Activated CD4-positive, CD25-positive, alpha-beta regulatory T cell treated with anti-CD3 and anti-CD28 coated beads, Interleukin-2, amount 50 U/mL, for 16 hours (primary cell): ENCODE measurements around the gene HSP90AB1.

ENCODE experiments used
- DNase-seq: peaks from one replicate; pipeline ENCODE4 v3.0.0-alpha.2; 2020; ENCODE audit warnings: low read depth, low spot score

The HSP90AB1 gene

DNA sequence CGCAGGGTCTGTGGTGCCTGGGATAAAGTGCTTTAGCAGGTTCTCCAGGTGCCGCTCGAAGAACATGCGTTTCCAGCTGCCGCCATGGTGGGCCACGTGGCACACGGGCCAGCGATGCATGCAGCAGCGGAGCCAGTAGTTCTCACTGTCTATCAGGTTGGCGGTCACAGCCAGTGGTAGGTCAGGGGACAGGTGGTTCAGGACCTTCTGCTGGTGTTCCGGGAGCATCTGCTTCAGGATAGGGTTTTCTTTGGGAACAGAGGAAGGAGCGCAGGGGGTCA is 39.3 kb downstream of the HSP90AB1 start:
- DNase-seq: no peak

- DNase-seq: no peak
These were observed 39.8 kb downstream of the HSP90AB1 start for GRCh38 chr6:44286747-44287146.

DNA sequence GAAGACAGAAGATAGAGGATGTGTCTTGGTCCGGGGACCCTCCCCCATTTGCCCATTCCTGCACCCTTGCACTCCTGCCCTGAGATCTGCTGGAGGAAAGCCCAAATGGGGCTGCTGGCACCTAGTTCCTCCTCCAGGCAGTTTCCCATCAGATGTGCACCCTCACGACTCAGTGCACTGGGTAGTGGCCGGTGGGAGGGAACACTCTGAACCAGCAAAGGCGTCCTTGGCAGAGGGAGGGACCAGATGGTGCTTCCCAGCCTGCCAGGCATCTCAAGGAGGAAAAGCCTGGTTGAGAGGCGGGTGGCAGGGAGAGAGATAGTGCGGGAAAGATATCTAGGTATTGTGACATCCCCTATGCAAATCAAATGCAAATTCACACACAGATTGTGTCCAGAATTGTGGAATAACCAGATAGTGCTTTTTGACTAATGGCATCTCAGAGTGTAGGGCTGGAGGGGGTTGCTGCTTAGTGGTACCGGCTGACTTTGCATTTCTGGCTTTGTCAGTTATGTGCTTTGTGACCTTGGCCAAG is 42.9 kb downstream of the HSP90AB1 start:
- DNase-seq: no peak

GRCh38 chr6:44291841-44292240 is 44.9 kb downstream of the HSP90AB1 start:
- DNase-seq: no peak

DNA sequence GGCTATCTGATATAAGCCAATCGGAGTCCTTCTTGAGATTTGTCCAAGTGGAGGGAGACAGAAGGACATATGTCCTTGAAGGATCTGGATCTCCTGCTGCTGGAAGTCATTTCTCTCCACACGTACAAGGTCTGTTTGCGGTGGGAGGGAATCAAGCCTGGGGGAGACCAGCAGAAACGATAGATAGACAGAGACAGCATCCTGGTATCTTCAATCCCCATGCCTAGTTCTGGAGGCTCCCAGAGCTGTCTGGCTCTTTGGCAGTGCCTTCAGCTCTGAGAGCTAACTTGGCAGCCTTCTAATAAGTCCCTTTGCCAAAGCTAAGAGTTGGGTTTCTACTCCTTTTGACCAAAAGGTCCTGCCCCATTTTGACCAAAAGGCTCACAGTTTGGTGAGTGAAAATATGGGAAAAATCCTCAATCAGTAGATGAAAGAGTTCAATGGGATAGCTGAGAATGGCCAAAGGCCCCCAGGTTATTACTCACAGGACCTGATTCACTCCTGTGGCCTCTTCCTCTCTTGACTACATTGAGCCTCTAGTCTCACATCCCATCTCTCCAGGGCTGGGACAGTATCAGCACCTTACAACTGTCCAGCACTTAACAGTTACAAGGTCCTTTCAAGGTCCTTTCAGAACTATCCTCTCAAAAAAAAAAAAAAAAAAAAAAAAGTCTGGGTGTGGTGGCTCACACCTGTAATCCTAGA is 45.9 kb downstream of the HSP90AB1 start:
- no peak for DNase-seq

DNA sequence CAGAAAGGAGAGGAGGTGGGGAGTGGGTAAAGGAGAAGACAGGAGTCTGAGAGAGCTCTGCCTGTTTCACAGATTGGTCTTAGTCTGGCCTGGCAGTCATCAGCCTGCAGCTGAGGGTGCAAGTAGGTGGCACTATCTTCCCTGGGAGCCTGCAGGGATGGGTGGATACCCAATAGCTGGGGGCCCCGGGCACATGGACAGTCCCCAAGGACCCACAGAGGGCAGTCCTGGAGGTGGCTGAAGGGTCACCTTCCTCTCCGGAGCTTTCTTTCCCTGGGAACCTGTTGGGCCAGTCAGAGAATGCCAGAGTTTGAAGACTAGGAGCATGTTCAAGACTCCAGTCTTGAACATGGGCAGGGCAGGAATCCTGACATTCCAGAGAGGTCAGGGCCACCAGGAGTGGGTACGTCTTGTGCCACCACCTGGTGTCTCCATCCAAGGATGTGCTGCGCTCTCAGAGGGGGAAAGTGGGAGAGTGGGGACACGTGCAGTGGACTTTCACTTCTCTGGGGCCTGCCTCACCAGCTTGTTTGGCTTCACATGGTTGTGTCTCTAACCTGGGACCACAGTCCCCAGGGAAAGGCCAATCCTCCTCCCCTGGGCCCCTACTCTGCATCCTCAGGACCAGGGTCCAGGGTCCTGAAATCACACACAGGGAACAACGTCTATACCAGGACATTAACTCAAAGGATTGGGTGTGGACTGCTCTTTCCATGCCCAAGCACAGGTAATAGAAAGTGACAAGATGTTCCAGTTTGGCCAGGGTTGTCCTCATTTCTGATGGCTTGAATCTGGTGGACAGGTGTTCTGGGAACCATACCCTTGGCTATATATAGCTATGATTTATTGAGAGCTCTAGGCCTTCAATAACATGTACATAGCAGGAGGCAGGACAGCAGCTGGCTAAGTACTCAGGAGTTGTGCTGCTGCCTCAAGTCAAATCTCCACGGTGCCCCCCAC is 48.2 kb downstream of the HSP90AB1 start:
- DNase-seq: no peak

DNA sequence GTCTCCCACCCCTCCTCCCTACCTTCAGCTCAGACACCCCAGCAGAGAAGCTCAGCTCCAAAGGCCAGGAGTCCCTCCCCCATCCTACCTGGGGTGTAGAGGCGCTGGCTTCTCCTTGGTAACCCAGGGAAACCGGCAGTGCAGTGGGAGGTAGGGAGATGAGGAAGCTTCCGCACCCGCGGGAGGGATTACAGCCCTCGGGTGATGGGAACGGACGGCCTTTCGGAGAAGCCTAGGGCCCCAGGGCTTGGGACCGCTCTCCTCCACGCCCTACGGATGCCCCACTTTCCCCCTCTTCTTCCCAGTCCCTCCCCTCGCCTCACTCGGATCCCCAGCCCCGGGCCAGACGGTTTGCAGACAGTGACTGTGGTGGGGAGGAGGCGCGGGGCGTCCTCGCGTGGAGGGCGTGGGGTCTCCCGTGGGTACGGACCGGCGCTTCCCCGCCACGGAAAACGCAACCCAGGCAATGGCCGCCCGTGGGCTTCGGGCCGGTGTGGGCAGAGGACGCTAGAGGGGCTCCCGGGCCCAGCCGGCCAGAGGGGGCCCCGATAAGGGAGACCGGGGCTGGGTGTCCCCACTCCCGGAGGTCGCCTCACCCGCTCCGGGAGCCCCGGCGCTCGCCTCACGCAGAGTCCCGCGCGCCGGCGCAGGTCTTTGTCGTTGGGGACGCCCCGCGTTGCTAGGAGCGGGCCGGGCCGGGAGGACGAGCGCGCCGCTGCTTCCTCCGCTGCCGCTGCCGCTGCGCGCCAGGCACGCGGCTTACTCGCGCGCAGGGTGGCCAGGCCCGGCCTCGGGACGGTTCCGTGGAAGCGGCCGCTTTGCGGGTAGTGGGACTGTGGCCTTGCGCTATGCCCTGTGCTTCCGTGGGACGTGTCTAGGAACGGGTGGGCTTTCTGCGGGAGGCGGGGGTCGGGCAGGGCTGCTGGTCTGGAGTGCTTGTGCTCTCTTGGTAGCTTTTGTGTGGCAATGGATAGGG is 50.5 kb downstream of the HSP90AB1 start:
- no peak for DNase-seq

- DNase-seq: no peak
These were observed 51.3 kb downstream of the HSP90AB1 start for GRCh38 chr6:44298055-44298803.

- DNase-seq: no peak
These were observed 52.0 kb downstream of the HSP90AB1 start for GRCh38 chr6:44298864-44299263.

DNA sequence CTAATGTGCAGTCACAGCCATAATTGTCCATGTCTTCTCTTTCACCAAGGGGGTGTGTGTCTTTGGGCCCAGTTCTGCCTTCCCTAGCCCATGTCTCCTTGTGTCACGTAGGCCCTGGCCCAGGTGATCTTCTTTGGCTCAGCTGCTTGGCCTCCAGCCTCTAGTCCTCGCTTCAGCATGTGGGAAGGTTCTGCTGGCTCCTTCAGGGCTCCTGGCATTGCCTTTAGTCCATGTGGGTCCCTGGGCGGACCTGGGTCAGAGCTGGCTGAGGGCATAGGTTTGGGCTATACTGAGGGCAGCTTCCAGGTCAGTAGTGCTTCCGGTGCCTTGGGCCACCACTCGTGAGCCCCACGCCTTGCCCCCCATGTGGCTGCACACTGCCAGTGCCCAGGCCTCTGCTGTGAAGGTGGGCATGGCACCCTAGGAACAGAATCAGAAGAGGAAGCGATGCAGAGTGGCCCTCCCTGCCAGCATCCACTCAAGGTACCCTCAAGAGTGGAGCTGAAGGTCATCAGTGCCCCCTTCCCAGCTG is 53.5 kb downstream of the HSP90AB1 start:
- no peak for DNase-seq

DNA sequence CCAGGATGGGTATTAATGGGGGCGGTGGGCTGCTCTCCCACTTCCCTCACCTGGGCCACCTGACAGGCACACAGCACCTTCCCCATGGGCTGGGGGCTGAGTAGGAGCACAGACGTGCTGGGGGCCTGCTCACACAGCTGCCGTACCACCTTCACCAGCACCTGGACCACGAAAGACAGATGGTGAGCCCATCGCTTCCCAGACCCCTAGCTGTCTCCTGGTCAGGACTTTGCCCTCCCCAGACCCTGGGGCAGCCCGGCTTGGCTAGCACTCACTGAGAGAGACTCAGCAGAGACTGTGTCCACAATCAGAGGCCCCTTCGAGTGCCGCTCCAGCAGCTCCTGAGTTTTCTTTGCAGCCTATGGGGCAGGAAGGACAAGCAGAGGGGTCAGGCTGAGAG is 54.2 kb downstream of the HSP90AB1 start:
- DNase-seq: no peak

DNA sequence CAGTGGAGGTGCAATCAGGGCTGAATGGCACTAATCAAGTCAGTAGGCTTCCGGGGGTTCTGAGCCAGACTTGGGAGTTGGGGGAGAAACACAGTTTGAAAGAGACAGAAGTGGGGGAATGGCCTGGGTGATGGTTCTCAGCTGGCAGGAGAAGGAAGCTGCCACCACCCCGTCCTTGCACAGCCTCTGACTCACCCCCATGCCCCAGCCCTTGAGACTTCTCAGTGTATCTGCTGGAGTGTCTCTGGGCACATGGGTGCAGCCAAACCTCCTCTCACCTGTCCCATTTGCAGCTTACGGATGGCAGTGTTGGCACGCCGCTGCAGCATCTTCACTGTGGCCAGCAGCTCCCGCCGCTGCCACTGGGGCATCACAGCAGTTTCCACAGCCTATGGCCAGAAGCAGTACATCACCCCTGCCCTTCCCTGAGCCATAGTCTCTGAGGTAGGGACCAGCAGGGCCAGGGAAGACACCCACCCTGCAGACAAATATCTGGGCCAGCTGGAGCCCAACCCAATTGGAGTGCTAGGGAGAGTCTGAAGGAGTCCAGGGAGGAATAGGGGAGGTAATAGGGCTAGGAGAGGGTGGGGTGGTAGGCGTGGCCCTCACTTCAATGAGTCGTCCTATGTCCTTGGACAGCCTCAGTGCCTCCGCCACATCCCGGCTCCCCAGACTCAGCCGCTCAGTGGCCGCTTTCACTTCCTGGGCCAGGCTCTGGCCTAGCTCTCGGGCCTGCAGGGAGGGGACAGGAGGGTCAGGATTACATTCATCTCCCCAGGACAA is 55.1 kb downstream of the HSP90AB1 start:
- DNase-seq: no peak

- DNase-seq: no peak
These were observed 56.0 kb downstream of the HSP90AB1 start for GRCh38 chr6:44302856-44303255.
